DMS153 treated with DMSO at 0.1 percent for 48 hours (cell line): Measurements from ENCODE around the gene LTBP2.

ENCODE experiments used
- DNase-seq: peaks from one replicate; lab custom pipeline; 2025; ENCODE audit not compliant: unreplicated experiment; lab: John Stamatoyannopoulos, UW

Gene LTBP2

GRCh38 chr14:74611650-74612349 is at the start of gene LTBP2:
TSS of gene LTBP2 (minus strand) at chr14:74612237. CDS start at chr14:74611944, 293 bp downstream.
- DNase-seq, result no peak

- no peak for DNase-seq
Observed at GRCh38 chr14:74660863-74661262, 48.8 kb upstream of the LTBP2 start.

- DNase-seq, result no peak
Observed at GRCh38 chr14:74660167-74660566, 48.1 kb upstream of the LTBP2 start.

- no peak for DNase-seq
Observed at GRCh38 chr14:74658535-74659131, 46.6 kb upstream of the LTBP2 start.

- DNase-seq, result no peak
Observed at GRCh38 chr14:74656964-74657363, 44.9 kb upstream of the LTBP2 start.

GRCh38 chr14:74655599-74656395 is 43.8 kb upstream of the LTBP2 start:
- no peak for DNase-seq

DNA sequence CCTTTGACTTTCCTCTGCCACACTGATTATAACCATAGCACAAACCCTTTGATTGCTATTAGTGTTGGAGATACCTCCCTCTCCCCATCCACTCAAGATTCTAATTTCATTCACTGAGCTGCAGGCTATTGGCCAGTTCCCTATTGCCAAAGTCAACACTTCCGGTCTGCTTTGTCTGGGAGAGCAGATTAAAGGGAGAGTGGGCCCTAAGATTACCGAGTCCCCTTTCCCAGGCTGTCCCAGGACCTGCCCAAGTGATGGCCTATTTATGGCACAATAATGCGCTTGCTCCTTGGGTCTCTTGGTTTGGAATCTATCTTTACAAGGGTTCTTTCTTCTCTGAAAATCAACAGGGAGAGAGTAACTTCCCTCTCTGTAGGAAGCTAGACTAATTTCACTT is 42.9 kb upstream of the LTBP2 start:
- no peak for DNase-seq

GRCh38 chr14:74653386-74654138 is 41.5 kb upstream of the LTBP2 start:
- DNase-seq, result no peak

GRCh38 chr14:74652541-74652940 is 40.5 kb upstream of the LTBP2 start:
- DNase-seq, result no peak

GRCh38 chr14:74650927-74651686 is 39.1 kb upstream of the LTBP2 start:
- no peak for DNase-seq

- DNase-seq, result no peak
Observed at GRCh38 chr14:74649673-74650072, 37.6 kb upstream of the LTBP2 start.

DNA sequence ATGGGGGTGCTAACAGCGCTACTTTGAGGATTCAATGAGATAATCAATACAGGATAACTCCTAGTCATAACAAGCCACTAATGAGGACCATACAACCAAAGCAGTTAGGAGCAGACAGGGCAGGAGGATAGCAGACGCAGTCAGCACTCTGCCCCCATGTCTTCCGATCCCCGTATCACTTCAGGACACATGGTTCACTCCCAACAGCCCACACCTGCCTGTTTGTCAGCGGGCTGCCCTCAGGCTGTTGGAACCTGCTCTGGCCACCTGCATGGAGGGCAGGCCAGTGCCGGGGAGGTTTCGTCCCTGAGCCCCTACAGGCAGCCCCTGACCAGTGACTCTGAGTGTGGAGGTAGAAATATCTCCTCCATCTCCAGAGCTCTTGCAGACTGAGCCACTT is 37.1 kb upstream of the LTBP2 start:
- no peak for DNase-seq

DNA sequence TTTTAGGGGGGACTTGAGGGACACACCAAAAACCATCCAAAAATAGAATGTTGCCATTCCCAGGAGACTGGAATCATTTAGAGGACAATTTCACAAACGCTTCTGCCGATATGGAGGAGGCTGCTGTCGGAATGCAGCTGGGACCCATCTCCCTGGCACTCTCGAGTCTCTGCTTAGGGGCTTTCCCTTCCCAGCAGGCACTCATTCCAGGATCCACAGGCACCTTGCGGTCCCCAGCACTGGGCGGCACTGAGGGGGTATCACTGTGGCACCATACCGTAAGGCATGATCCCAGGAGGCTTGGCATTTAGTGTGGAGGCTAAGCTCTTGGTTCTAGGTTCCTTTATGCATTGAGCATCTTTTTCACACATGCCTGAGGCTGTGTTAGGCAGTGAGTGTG is 36.6 kb upstream of the LTBP2 start:
- no peak for DNase-seq

- DNase-seq, result peak; percentile 55
Observed at GRCh38 chr14:74647678-74648461, 35.8 kb upstream of the LTBP2 start.

GRCh38 chr14:74647061-74647677 is 35.1 kb upstream of the LTBP2 start:
- no peak for DNase-seq

- DNase-seq, result no peak
Observed at GRCh38 chr14:74645756-74646470, 33.9 kb upstream of the LTBP2 start.

DNA sequence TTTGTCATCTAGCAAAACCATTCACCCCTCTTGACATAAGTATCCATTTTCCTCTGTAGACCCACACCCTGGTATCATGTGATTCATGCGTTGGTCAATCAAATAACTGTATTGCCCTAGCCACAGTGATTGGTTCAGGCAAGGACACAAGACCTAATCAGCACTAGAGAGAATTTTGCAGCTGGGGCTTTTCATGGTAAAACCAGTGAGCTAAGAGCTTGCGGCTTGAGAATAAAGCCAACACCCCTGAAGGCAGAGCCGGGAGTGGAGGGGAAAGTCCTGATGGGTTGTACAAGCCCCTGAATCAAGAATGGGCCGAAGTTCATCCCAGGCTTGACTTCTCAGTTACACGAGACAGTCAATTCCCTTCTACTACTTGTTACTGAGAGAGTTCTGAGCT is 33.2 kb upstream of the LTBP2 start:
- no peak for DNase-seq

DNA sequence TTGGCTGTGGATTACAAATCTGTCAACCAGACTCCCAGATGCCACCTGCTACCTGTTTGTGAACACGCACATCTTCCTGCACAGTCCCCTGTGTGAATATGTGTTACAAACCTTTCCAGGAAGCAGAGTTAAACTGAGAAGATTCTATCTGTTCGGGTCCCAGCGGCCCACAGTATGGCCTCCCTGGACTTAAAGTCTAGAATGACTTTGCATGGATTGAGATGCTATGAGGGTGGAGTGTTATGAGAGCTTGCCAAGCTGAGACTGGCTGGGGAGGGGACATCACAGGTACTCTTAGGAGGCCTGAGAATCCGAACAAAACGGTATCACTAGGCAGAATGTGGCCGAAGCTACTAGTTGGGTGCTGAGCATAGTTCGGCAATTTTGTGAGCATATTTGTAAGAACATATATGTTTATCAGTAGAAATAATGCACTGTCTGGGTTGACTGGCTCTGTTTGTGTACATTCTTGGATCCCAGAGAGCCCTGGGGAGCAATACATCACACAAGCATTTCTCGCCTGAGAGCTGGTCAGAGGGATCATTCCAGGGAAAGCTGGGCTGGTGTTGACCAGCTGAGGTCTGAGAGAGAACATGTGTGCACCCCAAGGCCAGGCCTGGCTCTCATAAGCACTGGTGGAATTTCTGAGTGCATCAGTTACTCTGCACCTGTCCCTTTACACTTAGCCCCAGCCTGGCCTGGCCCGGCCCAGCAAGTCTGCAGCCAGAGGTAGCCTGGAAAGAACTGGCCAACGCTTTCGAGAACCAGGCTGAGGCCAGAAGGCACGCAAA is 29.8 kb upstream of the LTBP2 start:
- DNase-seq, result no peak
